Activated T-cell treated with anti-CD3 and anti-CD28 coated beads, Interleukin-2, amount 50 U/mL, for 48 hours (primary cell): ENCODE measurements around the gene PLK1.

Source experiments
- DNase-seq, 2 experiments: peaks; one replicate each; pipeline ENCODE4 v3.0.0-alpha.2; 2020

The PLK1 gene

GRCh38 chr16:23682181-23682580 lies 3.5 kb downstream of the PLK1 start:
- DNase-seq = no peak

GRCh38 chr16:23683487-23683886 lies 4.8 kb downstream of the PLK1 start:
- DNase-seq = no peak

DNA sequence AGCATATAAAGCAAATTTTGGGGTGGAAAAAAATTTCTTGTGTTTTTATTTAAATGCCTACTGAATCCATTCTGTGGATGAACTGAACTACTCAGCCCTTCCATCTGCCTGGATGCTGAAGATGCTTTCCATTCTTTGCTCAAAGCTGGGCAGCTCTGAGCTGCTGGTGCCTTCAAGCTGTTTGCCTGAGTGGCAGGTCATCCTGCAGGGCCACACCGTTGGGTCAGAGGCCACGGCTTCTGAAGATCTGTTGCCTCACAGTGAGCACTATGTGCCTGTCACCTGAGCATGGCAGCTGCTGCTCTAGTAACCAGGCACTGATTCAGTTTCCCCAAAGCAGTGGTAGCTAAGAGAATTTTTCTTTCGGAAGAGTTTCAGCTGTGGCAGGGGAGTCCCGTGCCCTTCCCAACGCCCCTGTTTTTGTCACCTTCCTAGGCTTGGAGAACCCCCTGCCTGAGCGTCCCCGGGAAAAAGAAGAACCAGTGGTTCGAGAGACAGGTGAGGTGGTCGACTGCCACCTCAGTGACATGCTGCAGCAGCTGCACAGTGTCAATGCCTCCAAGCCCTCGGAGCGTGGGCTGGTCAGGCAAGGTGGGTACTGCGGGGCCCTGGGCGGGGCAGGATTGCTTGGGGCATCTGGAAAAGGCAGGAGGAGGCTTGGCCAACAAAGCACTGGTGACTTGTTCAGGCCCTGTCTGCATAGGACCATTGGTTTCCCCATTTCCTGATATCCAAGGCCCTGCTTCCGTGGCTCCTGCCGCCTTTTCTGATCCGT lies 8.5 kb downstream of the PLK1 start:
- DNase-seq = no peak

GRCh38 chr16:23689442-23690187 lies 10.9 kb downstream of the PLK1 start:
- no peak for DNase-seq

- DNase-seq = no peak
Observed at GRCh38 chr16:23690771-23691482, 12.2 kb downstream of the PLK1 start.

DNA sequence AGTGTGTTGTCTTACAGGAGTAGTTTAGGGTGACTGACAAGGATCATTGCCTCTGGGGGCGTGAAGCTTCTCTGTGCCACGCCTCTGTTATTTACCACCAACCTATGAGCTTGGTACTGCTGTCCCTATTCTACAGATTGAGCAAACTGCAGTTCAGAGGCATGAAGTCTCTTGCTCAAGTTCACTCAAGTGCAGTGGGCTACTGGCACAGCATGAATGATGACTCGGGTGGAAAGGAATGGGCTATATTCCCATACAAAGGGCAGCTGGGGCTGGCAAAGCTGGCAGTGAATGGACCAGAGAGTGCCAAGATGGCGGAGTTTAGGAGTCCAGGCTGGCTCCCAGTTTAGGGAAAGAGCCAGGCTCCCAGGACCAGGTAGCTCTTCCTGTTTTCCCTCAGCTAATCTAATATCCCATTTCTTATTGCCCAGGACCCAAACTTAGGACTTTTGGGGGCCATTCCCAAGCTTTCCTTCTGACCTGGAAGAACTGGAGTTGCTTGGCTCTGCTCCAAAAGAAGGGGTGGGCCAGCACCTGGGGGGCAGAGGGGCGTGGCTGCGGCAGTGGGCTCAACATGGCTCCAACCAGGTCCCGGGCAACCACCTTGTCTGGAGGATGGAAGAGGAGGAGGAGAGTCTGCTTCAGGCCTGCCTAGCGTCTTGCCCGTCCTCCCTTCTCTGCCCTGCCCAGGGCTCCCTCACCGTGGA lies 12.9 kb downstream of the PLK1 start:
- no peak for DNase-seq

DNA sequence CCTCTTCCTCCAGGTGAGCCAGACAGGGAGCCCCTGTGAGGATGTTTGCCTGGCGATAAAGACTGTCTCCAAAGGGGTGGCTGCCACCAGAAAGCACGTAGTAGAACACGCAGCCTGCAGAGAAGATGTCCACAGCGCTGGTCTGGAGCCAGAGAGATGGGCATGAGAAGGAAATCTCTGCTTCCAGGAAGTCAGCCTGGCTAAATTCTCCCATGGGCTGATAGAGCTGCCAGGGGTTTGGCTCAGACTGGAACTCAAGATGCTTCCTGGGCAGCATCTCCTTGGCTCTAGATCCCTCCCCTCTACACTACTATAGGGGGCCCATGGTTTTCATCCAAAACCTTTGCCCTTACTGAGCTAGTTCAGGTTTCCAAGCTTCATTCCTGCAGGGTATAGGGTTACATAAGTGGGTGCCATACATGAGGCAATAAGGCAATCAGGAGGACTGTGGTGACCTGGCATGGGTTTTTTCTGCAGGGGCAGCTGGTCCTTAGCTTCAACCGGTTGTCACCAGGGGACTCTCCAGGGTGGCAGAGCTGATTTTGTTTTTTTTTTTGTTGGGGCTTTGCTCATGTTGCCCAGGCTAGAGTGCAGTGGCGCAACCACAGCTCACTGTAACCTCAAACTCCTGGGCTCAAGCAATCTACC lies 13.6 kb downstream of the PLK1 start:
- no peak for DNase-seq

DNA sequence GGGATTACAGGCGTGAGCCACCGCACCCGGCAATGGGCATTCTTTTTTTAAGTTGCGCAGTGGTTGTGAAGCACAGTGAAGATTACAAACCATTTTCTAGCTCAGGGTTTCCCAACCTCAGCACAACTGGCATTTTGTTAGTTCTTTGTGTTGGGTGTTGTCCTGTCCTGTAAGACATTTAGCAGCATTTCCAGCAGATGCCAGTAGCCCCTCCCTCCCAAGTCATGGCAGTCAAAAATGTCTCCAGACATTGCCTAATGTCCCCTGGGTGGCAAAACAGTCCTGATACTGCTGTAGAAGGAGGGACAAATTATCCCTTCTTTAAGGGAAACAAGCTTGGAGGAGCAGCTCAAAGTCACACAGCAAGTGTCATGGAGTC lies 15.6 kb downstream of the PLK1 start:
- DNase-seq = no peak

- no peak for DNase-seq
Observed at GRCh38 chr16:23694644-23695373, 16.1 kb downstream of the PLK1 start.

DNA sequence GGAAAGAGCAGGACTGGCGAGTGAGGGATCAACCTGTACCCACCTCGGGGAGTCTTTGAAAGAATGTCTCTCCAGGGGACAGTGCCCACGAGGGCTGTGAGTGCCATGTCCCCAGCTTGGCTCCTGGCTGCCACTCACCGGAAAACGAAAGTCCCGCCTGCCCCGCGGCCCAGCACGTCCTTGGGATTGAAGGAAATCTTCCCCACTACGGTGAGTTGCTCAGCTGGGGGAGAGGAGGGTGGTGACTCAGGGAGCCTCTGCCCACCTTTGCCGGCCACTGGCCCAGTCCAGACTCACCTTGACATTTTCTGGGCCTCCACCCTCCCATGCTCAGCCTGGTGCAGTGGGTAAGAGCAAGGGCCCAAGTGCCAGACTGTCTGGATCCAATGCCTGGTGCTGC lies 17.1 kb downstream of the PLK1 start:
- no peak for DNase-seq

DNA sequence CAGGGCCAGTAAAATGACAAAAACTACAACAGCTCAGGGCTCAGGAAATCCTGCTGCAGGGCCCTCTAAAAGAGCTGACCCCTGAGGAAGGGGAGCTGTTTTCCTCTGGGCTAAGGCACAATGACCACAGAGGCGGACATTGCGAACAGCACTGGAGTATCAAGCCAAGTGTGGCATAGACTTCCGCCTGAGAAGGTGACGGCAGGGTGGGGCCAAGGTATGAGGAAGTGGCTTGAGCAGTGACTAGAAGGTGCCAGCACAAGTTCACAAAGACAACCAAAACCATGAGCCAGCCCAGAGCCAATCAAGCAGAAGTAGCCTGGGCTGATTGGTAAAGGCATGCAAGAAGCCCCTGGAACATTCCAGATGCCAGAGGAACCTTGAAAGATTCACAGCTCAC lies 20.4 kb downstream of the PLK1 start:
- DNase-seq = no peak

DNA sequence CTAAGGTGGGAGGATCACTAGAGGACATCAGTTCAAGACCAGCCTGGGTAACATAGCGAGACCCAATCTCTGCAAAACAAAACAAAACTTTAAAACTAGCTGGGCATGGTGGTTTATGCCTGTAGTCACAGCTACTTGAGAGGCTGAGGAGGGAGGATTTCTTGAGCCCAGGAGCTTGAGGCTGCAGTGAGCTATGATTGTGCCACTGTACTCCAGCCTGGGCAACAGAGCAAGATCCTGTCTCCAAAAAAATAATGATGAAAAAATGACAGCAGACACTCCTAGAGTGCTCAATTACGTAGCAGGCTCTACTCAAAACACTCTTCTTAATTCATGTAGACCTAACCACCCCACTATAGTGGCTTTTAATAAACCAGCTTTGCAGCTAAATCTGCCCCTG lies 21.4 kb downstream of the PLK1 start:
- no peak for DNase-seq

GRCh38 chr16:23700509-23700908 lies 21.8 kb downstream of the PLK1 start:
- DNase-seq = no peak

- no peak for DNase-seq
Observed at GRCh38 chr16:23701045-23701444, 22.4 kb downstream of the PLK1 start.

- DNase-seq = no peak
Observed at GRCh38 chr16:23702951-23703350, 24.3 kb downstream of the PLK1 start.

- no peak for DNase-seq
Observed at GRCh38 chr16:23704772-23705516, 26.3 kb downstream of the PLK1 start.

- no peak for DNase-seq
Observed at GRCh38 chr16:23705517-23705902, 26.8 kb downstream of the PLK1 start.

GRCh38 chr16:23706439-23706838 lies 27.8 kb downstream of the PLK1 start:
- DNase-seq = no peak

DNA sequence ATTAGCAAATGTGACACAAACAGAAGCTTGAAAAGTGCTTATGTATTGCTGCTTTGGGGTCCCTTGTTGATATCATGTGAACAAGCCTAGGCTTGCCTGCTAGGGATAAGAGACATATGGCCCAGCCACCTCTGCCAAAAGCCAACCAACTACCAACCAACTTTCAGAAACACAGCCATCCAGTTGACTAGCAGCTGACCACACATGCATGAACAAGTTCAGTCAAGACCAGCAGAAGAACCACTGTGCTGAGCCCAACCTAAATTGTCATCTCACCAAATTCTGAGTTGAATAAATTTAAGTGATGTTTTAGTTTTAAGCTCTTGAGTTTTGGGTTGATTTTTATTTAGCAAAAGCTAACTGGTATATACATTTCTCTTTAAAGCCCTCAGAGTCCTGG lies 30.8 kb downstream of the PLK1 start:
- DNase-seq = no peak

- DNase-seq = no peak
Observed at GRCh38 chr16:23710008-23710407, 31.3 kb downstream of the PLK1 start.

DNA sequence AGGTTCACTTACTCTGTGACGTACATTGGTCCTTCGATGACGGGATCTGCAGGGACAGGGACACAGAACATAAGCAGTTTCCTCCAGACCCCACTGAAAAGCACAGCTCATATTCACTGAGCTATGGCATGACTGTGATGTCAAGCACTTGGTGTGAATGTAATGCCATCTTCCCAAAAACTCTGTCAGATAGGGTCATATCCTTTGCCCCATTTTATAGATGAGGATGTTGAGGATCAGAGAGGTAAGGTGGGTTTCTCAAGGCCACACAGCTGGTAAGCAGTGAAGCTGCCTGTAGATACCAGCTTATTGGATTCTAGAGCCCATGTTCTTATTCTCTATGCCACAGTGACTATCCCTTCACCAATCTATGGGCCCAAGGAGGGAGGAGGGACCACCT lies 31.8 kb downstream of the PLK1 start:
- DNase-seq = no peak
